HG03520 (cell line): ENCODE measurements around the gene NEBL.
"Not testable (repeated sequence)": the region's sequence is repeated elsewhere in the genome, so short reads cannot be mapped to it uniquely, and the experiment has no call there.

Source experiments
- ATAC-seq: cut with Tn5 transposase; IDR thresholded peaks from one replicate; pipeline ENCODE4 v1.9.1; 2021; ENCODE audit warnings: mild to moderate bottlenecking, moderate library complexity; ENCODE audit not compliant: unreplicated experiment

Gene NEBL

DNA sequence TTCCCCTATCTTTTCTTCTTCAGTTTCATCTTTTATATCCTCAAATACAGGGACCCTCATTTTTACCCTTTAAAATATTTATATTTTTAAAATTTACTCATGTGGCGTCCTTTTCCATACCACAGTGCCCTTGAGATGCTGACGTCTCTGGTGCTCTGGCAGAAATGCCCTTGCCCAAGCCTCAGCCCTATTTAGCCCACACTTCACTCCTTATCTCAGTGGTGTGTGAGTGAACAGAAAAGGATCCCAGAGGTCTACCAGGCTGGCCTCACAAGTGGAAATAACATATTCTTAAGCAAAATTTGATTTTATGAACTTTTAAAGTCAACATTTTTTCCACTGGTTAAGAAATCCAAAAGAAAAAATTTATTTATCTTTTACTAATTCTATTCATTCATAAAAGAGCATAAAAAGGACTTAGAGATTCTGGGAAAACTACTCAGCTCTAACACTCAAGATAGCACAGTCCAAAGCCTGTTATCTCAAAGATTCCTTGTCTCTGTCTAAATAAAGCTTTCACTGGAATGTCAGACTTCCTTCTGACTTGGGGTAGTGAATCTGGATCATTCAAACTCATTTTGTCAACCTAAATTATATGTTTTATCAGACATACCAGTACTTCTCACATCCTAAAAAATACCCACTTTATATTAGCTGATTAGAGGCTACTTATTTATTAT, at the start of gene NEBL:
Gene NEBL, minus strand, starts transcription at position 166 of the 680 bp plus-strand sequence. Its CDS starts 106 bp downstream, at position 60.
- ATAC-seq: no peak

DNA sequence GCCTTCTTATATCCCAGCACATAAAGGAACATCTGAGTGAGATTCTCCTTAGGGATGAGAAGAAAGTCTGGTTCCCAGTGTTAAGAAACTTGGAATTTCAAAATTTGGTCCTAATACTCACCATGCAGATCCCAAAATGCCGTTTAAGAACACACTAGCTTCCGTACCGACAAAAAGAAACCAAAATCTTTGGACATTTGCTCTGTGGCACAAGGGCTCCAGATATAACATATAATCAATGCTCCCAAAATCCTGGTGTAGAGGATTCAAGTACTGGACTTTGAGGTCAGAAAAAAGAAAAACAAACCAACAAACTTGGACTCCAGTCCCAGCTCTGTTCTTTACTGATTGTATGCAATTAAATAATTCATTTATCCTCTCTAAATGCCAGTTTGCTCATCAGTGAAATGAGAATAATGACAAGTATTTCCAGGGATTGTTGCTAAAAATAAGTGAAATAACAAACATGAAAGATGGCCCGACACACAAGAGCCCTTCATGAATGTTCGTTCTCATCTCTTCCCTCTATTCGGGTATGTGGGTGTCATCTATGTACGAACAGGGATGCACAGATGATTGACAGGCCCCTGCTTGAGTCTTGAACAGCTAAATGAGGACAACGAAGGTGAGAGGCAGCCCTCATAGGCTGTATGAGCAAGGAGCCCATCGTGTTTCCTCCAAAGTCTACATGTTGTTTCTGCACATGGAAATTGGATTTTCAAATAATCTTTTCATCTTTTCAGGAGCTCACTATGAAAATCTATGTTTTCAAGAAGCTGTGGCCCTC, 48.6 kb upstream of the NEBL start:
- no peak for ATAC-seq

DNA sequence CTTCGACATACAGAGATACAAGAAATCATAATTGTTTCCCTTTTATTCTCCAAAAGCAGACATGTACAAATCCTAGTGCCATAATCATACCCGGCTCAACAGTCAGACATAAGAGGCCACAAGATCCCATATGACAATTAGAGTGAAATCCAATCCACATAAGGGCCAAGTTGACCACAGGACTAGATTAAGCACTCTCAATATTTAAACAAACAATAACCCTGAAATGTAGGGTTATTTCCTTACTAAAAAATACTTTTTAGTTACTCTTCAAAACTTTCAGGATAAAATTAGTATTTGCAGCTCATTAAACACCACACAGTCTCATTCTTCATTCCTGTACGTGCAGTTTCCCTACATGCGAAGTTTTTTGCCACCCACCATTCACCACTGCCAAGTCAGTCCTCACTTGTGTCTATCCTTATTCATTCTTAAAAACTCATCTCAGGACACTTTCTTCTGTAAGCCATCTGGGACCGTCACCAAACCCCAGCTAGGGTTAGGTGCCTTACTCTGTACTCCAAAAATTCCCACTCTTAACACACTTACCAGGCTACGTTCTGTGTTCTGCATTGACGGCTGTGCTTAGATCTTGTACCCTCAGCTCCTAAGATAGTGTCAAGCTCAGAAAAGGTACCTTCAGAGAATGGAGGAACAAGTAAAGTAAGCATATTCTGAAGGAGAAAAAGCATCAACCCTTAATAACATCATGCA, 47.8 kb upstream of the NEBL start:
- no peak for ATAC-seq

DNA sequence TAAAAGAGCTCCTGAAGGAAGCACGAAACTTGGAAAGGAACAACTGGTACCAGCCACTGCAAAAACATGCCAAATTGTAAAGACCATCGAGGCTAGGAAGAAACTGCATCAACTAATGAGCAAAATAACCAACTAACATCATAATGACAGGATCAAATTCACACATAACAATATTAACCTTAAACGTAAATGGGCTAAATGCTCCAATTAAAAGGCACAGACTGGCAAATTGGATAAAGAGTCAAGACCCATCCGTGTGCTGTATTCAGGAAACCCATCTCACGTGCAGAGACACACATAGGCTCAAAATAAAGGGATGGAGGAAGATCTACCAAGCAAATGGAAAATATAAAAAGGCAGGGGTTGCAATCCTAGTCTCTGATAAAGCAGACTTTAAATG, 42.3 kb upstream of the NEBL start:
- ATAC-seq: not testable (repeated sequence)

DNA sequence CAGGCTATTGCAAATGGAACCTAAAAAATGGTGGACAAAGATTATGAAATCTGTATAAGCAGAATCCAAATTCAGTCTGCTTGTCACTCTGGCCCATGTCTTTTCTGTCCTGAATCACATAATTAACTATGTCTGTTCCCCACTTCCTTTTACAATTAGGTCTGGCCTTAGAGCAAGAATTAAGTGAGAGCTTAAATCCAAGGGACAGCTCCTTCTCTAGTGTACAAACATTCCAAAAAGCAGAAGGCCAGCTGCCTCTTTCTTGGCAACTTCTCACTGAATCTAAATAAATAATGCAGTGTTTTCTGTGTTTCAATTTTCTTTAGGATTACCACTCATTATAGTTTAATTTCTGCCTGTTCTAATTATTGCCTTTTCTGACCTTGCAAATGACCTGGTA, 39.3 kb upstream of the NEBL start:
- no peak for ATAC-seq

DNA sequence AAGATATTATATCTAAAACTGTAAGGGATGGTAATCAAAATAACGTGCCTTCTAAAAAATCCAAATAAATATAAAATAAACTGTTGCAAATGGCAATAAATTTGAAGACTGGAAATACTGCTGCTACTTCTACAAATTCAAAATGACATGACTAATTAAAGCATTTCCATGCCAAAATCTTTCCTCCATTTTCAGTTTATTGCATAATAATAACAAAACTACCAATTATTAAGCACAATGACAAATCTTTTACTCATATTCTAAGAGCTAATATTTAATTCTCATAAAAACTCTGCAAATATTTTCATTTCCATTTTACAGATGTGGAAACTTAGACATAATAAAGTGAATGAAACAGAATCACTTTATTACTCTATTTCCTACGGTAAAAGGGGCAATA, 38.8 kb upstream of the NEBL start:
- ATAC-seq: no peak

DNA sequence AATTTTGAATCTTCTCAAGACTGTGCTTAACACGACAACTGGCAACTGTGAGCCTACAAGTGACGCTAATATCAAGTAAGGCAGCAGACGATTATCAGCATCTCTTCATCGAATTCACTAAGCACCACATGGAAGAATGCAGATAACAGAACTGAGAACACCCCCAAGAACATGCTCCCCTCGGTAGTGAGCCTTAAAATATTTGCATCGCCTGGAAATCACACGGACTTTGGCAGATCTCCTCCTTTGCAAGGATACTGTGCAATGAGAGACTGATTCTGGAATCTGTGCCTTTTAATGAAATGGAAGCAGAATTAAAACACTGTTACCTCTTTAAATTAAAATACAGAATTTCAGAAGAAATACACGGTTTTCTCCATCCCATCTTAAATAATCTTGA, 38.2 kb upstream of the NEBL start:
- ATAC-seq: no peak

DNA sequence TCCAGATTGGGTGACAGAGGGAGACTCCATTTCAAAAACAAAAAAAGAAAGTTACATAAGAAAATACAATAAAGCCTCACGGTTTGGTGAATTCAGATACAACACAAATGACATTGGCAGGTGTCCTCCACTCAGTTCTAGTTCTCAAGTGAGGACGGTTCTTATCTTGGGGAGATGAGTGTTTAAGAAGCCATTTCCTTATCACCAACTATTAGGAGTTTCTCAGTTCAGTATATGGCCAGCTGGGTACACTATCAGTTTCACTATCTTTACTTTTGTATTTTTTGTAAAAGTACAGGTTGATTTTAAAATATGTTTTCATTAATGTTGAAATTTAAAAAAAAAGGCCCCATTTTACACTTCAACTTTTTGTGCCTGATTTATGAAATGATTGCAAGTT, 36.6 kb upstream of the NEBL start:
- no peak for ATAC-seq

DNA sequence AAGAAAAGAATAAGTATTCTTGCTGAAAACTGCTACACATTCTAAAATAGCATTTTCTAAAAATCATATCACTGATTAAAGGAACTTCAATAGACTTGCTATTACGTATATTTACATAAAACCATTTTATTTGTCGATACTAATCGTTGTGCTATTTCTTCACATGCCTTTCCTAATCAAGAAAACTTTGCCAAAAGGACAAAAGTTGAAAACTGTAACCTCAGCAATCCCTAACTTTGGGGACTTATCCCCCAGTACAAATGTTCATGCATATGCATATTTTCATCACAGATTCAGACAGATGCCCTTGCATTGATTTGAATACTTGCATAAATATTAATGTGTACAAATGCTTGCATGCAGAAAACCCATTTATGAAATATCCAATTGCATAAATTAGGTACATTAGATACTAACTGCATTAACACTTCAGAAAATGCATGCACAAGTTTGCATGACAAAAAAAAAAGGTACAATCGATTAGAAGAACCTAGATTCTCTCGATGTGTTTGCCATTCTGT, 35.6 kb upstream of the NEBL start:
- no peak for ATAC-seq

DNA sequence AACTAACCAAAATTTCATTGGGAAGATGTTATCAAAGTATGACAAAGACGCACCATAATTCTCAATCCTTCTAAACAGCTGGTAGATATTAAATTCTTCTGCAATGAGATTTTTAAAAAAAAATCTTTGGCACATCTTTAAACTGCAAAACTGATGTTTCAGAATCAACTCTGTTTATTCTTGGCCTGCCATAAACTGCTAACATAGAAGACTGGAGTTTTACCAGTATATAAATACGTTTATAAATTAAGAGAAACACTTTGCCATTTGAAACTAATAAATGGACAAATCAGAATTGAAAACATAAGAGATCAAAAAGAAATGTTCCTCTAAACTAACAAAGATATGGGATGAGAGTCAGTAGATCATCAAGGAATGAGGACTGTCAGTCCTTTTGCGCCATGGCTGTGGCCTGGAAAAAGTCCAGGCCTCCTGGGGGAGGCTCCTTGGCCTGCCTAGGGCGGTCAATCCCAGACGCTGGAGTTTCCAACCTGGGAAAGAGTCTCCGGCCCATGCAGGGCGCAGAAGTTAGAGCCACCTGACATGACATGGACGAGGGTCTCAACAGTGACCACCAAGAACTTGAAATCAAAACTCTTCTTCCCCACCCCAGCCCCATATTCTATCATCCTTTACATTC, 34.2 kb upstream of the NEBL start:
- ATAC-seq: no peak

GRCh38 chr10:20927456-20927855, 30.3 kb upstream of the NEBL start:
- no peak for ATAC-seq

DNA sequence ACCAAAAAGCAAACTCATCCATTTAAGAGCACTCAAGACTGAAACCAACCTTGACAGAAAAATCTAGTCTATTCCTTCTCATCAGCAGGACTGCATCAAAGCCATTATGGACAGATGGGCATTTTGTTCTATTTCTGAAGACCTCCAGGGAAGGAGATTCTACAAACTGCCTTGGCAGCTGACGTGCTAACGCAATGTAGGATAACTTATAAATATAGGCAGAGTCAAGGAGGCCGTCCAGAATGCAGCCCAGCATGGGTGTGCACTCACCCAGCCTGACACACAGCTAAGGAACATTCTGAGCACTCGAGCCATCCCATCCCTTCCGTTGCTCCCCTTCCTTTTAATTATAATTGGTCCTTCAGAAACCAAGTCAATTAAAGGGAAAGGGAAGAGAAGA, 25.3 kb upstream of the NEBL start:
- ATAC-seq: no peak

DNA sequence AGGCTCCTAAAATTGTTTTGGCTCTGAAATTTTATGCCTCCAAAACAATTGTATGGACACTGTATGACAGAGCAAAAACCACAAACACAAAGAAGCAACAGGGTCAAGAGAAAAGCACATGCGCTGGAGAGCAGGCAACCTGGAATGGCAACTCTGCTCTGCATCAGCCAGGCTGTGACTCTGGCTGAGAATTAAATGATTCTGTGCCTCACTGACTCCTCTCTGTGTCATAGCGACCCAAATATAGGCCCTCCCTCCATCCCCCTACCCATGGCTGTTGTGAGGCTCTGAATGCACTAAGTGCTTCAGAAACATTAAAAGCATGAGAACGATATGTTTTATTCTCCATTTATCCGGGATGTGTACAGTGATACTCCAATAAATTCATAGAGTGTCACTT, 24.9 kb upstream of the NEBL start:
- no peak for ATAC-seq

DNA sequence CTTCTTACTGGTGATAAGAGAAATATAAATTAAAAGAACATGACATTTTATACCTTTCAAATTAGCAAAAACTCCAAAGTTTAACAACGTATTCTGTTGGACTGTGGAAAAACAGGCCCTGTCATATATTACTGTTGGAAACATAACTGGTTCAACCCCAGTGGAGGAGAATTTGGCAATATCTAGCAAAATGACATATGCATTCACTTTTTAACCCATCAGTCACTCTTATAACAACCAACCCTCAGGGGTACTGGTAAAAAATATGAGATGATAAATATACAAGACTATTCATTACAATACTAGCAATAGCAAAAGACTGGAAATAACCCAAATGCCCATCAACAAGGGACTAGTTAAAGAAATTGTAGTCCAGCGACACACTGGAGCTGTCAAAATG, 22.9 kb upstream of the NEBL start:
- ATAC-seq: no peak

DNA sequence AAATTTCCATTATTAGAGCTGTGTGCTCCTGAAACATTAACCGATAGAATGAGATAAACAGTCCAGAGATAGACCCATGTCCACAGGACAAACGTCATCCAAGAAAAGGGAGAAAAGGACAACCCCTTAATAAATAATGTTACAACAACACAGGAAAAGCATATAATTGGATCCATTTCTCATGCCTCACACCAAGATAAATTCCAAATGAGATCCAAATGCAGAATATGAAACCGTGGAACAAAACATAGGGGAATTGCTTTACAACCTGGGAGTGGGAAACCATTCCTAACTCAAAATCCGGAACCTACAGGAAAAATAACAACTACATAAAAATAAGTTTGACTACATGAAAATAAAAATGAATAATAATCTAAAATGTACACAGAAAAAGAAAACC, 22.4 kb upstream of the NEBL start:
- no peak for ATAC-seq

DNA sequence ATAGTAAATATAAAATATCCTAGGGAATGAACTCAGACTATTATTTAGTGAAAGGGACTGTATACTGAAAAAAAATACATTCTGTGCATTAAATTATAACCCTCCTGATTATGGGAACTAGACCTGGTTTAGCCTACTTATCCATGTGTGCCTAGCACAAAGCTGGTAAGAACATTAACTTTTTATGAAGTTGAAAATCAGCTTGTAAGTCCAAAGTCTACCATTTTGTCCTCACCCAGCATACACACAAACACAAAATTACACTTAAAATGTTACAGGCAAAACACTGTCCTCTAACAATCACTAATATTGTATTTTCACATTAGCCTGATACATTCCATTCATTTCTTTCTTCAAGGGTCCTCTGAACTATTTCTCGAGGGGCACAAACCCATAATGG, 19.9 kb upstream of the NEBL start:
- ATAC-seq: no peak

DNA sequence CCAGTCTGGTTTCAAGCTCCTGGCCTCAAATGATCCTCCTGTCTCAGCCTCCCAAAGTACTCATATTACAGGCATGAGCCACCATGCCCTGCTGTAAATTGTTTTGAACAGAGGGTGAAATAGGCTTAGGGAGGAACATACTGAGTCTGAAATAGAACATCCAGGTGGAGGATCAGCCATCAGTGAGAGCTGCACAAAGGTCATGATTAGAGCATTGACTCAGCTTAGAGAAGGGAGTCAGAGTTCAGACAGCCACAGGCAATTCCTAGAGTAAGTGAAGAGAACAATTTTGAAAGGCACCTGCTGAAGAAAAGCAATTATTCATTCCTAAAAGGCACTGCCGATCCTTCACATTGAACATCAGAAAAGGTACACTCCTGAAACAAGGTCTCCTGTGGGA, 15.9 kb upstream of the NEBL start:
- no peak for ATAC-seq

GRCh38 chr10:20911626-20912025, 14.5 kb upstream of the NEBL start:
- no peak for ATAC-seq

- no peak for ATAC-seq
Observed at GRCh38 chr10:20909801-20910200, 12.7 kb upstream of the NEBL start.

DNA sequence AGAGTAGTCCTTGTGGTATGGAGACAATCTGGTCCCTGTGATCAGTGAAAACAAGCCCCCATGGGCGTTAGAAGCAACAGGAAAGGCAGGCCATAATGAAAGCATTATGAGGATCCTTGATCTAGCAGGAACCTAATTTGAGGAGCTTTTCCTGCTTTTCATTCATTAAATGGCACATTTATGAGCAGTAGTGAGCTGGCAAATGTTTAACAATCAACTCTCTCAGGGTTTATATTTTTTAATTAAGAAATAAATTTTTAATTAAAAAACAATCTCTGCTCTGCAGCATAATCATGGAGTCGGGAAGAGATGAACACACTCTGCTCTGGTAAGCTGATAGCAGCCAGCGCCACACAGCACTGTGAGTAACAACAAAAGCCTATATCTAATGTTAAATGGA, 11.3 kb upstream of the NEBL start:
- ATAC-seq: no peak
